HPDE6-E6E7 (cell line): Measurements from ENCODE around the gene ANKRD18B.
"Not testable (repeated sequence)": the region's sequence is repeated elsewhere in the genome, so short reads cannot be mapped to it uniquely, and the experiment has no call there.

Source experiments
- DNase-seq: peaks from one replicate; pipeline ENCODE4 v3.0.0; 2011; ENCODE audit warnings: missing footprints; ENCODE audit errors: extremely low spot score

ANKRD18B gene

GRCh38 chr9:33611358-33611757, 87.3 kb downstream of the ANKRD18B start:
- DNase-seq: no peak

GRCh38 chr9:33612410-33612809, 88.4 kb downstream of the ANKRD18B start:
- DNase-seq: not testable (repeated sequence)

GRCh38 chr9:33614001-33614687, 90.1 kb downstream of the ANKRD18B start:
- no peak for DNase-seq

GRCh38 chr9:33618370-33618769, 94.3 kb downstream of the ANKRD18B start:
- DNase-seq: not testable (repeated sequence)

GRCh38 chr9:33619666-33620404, 95.8 kb downstream of the ANKRD18B start:
- no peak for DNase-seq

GRCh38 chr9:33620738-33621439, 96.8 kb downstream of the ANKRD18B start:
- DNase-seq: peak; percentile 86
